Ureter (tissue), 1 donor: ENCODE data around the gene MPHOSPH10. TPM values are rescaled to one million over a fixed set of nuclear protein-coding genes. Genes with fewer than 3 reads are reported as not detected.
"Not testable (repeated sequence)": the region's sequence is repeated elsewhere in the genome, so short reads cannot be mapped to it uniquely, and the experiment has no call there.

Experiments used
- DNase-seq: peaks from one replicate; pipeline ENCODE4 v3.0.0-alpha.2; 2020; ENCODE audit warnings: low spot score
- total RNA-seq: library from RNA; stranded (reverse); gene quantifications from one replicate; pipeline ENCODE4 v1.2.4, GENCODE V29; 2023
- donor health status: DM: yes; HTN: yes; CAD: no.

Gene MPHOSPH10
- 54.0 TPM for total RNA-seq

DNA sequence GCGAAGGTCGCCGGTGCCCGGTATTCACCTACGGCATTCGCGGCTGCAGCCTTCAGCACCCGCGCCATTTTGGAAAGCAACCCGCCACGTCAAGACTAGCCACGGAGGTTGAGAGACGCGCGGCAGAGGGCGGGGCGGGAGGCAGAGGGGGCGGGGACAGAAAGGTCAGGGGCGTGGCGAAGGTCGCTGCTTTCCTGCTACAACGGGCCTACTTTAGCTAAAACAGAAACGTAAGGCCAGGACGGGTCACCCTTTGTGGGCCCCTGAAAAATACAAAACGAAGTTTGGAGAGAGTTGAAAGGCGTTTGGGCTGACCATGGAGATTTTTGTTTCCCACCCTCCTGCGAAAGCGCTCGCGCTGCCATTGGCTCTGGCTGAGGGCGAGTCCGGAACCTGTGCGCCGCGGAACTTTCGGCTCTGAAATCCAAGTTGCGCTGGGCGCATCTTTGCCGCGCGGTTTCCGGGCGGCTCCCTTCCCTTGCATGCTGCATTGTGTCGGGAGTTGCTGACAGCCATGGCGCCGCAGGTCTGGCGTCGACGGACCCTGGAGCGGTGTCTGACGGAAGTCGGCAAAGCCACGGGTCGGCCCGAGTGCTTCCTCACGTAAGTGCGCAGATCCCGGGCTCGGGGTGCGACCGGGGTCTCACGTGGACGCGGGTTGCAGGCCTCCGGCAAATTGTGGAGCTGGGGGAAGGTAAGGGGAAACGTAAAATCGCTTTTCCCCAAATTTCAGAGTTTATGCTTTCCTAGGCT, at the start of gene MPHOSPH10, which contains the start of gene MCEE:
Gene MPHOSPH10 (plus strand): TSS at position 483 of the 753 bp plus-strand sequence. CDS start 32 bp downstream, at position 515.
Gene MCEE (minus strand): TSS at position 78 of the 753 bp plus-strand sequence. CDS start 10 bp downstream, at position 68.
- DNase-seq, result peak; percentile 93

DNA sequence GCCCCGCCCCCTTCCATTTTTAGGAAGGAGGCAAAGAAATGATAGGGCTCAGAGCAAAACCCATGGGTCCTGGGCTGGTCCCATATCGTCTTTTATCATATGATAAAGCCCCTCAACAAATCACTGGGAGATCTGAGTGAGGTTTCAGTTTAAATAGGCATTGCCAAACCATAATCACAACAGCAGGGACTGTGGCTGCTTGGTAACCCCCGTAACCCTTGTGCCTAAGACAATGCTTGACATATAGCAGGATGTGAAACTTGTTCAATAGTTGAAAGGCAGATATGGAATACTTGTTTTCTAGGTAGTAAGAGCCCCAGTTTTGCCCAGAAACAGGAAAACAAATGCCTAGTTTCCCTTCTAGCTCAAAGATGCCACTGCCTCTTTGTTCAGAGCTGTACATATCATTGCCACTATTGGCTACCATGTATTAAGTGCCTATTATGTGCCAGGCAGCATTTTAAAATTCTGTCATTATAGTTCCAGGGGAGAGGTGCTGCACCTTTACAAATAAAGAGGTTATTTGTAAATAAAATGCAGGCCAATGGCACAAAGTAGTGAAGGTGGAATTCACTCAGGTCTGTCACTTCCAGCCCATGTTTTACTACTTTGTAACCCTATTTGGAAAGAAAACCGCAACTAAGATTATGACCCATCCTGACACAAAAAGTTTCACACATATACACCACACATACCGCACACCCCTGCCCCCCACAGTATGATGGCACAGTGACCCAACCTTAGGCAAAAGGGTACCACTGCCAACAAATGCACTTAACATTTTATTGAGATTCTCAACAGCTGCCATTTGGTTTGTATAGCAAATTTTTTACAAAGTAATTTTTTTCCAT, 47.8 kb upstream of the MPHOSPH10 start:
- no peak for DNase-seq

DNA sequence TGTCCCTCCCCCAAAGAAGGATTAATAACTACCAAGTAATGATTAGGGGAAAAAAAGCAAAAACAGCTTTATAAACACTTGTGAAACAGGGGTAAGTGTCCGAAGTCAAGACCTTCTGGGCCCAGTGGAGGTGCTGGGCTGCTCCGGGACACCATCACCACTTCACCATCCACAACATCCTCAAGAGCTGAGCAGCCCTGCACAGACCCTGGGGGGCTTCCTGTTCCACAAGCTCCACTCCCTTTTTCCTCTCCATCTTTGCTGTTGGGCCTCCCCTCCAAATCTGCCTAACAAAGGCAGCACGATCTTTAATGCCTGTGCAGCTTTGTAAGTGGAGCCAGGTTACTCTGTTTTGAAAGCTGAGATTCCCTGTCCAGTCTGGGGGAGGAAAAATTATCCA, 47.1 kb upstream of the MPHOSPH10 start:
- not testable (repeated sequence) for DNase-seq

GRCh38 chr2:71083752-71084312, 46.6 kb upstream of the MPHOSPH10 start:
- not testable (repeated sequence) for DNase-seq

- not testable (repeated sequence) for DNase-seq
Observed at GRCh38 chr2:71085325-71086003, 45.0 kb upstream of the MPHOSPH10 start.

DNA sequence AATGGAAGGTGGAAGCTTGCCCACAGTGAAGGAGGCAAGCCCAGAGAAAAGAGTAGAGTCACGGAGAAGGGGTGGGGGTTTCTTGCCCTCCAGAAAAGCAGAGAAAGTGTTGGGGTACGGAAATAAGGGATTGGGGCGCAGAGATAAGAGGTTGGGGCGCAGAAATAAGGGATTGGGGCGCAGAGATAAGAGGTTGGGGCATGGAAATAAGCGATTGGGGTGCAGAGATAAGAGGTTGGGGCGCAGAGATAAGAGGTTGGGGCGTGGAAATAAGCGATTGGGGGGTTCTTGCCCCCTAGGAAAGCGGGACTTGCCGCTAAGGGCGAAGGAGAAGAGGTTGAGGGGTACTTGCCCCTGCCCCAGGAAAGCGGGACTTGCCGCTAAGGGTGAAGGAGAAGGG, 41.0 kb upstream of the MPHOSPH10 start:
- not testable (repeated sequence) for DNase-seq

GRCh38 chr2:71091808-71092207, 38.6 kb upstream of the MPHOSPH10 start:
- not testable (repeated sequence) for DNase-seq

GRCh38 chr2:71092491-71093260, 37.8 kb upstream of the MPHOSPH10 start:
- DNase-seq, result not testable (repeated sequence)

DNA sequence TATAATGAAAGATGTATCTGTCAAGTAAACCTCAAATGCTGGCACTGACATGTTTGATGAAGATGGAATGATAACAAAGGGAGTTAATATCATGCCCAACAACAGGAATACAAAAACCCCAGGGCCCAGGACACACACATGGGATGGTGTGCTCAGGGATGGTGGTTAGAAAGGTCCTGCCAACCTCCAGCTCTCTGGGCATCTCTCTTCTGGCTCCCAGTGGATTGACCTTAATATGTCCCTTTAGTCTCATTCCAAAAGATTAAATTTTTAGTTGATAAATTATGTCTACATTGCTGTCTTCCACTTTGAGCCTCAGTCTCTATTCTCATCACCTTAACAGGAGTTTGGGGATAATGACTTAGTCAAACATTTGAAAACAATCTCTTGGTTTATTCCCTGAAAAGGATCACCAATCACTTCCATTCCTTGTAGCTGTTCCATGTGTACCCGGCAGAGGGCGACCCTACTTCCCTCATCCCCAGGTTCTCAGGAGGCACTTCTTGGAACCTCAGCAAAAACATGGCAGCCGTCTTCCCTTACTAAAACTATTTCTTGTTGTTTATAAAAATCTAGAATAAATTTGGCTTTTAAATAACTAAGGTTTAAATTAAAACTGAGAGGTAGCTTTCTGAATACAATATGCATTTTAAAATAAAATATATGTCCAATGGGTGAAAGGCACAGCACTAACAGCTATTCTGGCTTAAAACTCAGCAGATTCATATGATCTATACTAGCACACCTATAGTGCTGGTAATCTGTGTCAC, 30.1 kb upstream of the MPHOSPH10 start:
- DNase-seq, result peak; percentile 58

GRCh38 chr2:71101656-71102055, 28.8 kb upstream of the MPHOSPH10 start:
- no peak for DNase-seq

GRCh38 chr2:71102981-71103681, 27.3 kb upstream of the MPHOSPH10 start:
- no peak for DNase-seq

- no peak for DNase-seq
Observed at GRCh38 chr2:71103809-71104208, 26.6 kb upstream of the MPHOSPH10 start.

DNA sequence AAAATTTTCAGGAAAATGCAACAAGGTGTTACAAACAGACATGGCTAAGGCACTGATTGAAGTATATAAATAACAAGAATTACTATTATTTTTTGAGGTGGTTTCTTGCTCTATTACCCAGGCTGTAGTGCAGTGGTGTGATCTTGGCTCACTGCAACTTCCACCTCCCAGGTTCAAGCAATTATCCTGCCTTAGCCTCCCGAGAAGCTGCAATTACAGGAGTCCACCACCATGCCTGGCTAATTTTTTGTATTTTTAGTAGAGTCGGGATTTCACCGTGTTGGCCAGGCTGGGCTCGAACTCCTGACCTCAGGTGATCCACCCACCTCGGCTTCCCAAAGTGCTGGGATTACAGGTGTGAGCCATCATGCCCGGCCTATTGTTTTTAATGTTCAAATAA, 24.0 kb upstream of the MPHOSPH10 start:
- DNase-seq, result not testable (repeated sequence)

- DNase-seq, result no peak
Observed at GRCh38 chr2:71108091-71108490, 22.3 kb upstream of the MPHOSPH10 start.

GRCh38 chr2:71113843-71114242, 16.6 kb upstream of the MPHOSPH10 start:
- no peak for DNase-seq

GRCh38 chr2:71117063-71117462, 13.4 kb upstream of the MPHOSPH10 start:
- DNase-seq, result no peak

- peak; percentile 52 for DNase-seq
Observed at GRCh38 chr2:71120195-71120594, 10.2 kb upstream of the MPHOSPH10 start.

GRCh38 chr2:71121479-71121878, 9.0 kb upstream of the MPHOSPH10 start:
- DNase-seq, result no peak
